Neural progenitor cell (in vitro differentiated cells): ENCODE results near the gene ASTN2.

Source experiments
- CTCF ChIP-seq: fragments of 200-600 bp; sonication (generic); IDR thresholded peaks from 2 replicates; pipeline ENCODE4 v1.5.1; 2017; ENCODE audit warnings: antibody characterized with exemption, mild to moderate bottlenecking
- EZH2 ChIP-seq: fragments of 200-600 bp; sonication (generic); IDR thresholded peaks from 2 replicates; pipeline ENCODE4 v1.6.1; 2017; ENCODE audit warnings: antibody characterized with exemption, mild to moderate bottlenecking, moderate library complexity

GRCh38 chr9:117010061-117010460 lies 404.8 kb downstream of the ASTN2 start:
- no peak for TF ChIP-seq CTCF
- TF ChIP-seq EZH2, result no peak
